ENCODE results near the gene RNH1. TPM values are rescaled to one million over a fixed set of nuclear protein-coding genes. Genes with fewer than 3 reads are reported as not detected.
"Not testable (repeated sequence)": the region's sequence is repeated elsewhere in the genome, so short reads cannot be mapped to it uniquely, and the experiment has no call there.

Gene RNH1
- total RNA-seq, 2 experiments from 2014 or later: 90.6 to 99.5 TPM

GRCh38 chr11:526192-526591 is 19.1 kb upstream of the RNH1 start:
- POLR2A ChIA-PET: no interaction called here
- Mint-ChIP-seq H3K27me3 (no peaks in the 10 kb centered on the region), H3K4me1 (no peaks in the 10 kb centered on the region), H3K4me3 (no peak overlapping the region), H3K27ac (no peak overlapping the region), H3K36me3 (ENCODE audit: low read depth) (peaks cover 2% of the 10 kb centered on the region), H3K9me3 (no peaks in the 10 kb centered on the region)
- CTCF ChIA-PET: interaction anchor here (1.2 kb wide), 1 partner anchor 28 kb away, joined by 3 read pairs; no protein-coding TSS in a partner anchor
- DNase-seq: no peak

DNA sequence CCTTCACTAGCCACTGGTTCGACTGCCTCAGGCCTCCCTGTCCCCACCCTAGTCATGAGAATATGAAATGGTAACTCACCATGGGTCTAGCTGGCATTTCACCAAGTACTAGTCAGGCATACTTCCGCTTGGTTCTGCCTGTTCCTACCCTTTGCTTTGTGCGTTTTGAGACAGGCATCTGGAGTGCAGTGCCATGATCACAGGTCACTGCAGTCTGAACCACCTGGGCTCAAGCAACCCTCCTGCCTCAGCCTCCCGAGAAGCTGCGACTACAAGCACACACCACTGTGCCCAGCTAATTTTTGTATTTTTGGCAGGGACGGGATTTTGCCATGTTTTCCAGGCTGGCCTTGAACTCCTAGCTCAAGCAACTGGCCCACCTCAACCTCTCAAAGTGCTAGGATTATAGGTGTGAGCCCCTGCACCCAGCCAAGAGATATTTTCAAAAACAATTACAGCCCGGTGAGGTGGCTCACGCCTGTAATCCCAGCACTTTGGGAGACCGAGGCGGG is 14.2 kb upstream of the RNH1 start:
- no peak for DNase-seq
- Mint-ChIP-seq H3K4me1 (peaks cover 10% of the 10 kb centered on the region), H3K36me3 (ENCODE audit: low read depth) (peaks cover 7% of the 10 kb centered on the region), H3K9me3 (peaks cover 7% of the 10 kb centered on the region), H3K27ac (no peak overlapping the region), H3K4me3 (no peak overlapping the region), H3K27me3 (no peaks in the 10 kb centered on the region)
- CTCF ChIA-PET: no interaction called here
- POLR2A ChIA-PET: no interaction called here

DNA sequence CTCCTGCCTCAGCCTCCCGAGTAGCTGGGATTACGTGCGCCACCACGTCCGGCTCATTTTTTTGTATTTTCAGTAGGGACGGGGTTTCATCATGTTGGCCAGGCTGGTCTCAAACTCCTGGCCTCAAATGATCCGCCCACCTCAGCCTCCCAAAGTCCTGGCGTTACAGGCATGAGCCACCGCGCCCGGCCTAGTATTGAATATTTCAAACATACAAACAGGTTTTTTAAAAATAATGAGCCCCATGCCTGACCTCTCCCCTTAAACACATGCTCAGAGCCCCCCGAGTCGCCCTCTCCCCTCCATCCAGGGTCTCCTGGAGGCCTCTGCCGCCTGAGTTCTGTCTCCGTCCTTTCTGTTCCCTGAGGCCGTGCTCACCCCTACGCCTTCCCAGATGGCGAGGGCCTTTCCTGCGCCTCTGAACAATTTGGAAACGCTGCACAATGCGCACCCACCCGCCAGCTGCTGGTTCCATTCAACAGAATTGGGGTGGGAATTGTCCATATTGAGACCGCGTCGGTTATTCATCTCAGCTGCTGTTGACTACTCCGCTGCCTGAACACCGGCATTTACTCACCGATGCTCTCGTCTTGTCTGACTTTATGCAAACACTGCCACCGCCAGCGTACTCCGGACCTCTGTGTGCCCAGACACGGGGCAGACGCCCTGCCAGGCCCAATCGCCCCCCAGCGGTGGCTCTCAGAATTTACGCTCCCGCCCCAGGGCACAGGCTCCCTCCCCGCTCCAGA is 13.6 kb upstream of the RNH1 start:
- CTCF ChIA-PET: interaction anchor here (0.6 kb wide), 1 partner anchor 47 kb away, joined by 3 read pairs; no protein-coding TSS in a partner anchor
- peaks cover 9% of the 10 kb centered on the region for H3K36me3 Mint-ChIP-seq (ENCODE audit: low read depth)

GRCh38 chr11:518463-519202 is 11.6 kb upstream of the RNH1 start:
- Mint-ChIP-seq H3K27ac (no peak overlapping the region), H3K4me3 (peak overlapping the region; percentile 64), H3K36me3 (ENCODE audit: low read depth) (peaks cover 16% of the 10 kb centered on the region), H3K9me3 (peaks cover 11% of the 10 kb centered on the region), H3K27me3 (no peaks in the 10 kb centered on the region), H3K4me1 (peaks cover 10% of the 10 kb centered on the region)
- CTCF ChIA-PET: interaction anchor here (0.6 to 2.6 kb wide), 67 partner anchors 9 to 303 kb away, joined by 3 to 64 read pairs (median 4); partner anchors contain the start of genes HRAS, PHRF1, PIDD1 and RNH1
- DNase-seq: peak; percentile 86
- POLR2A ChIA-PET: no interaction called here

More for the DNA sequence above, 13.6 kb upstream of the RNH1 start:
- POLR2A ChIA-PET: no interaction called here
- Mint-ChIP-seq H3K27ac (no peak overlapping the region), H3K4me1 (peaks cover 10% of the 10 kb centered on the region), H3K4me3 (no peak overlapping the region), H3K27me3 (no peaks in the 10 kb centered on the region), H3K9me3 (peaks cover 11% of the 10 kb centered on the region)
- peak; percentile 22 for DNase-seq

GRCh38 chr11:516918-517685 is 10.1 kb upstream of the RNH1 start:
- POLR2A ChIA-PET, H3K27me3 Mint-ChIP-seq, DNase-seq, H3K4me3 Mint-ChIP-seq, H3K27ac Mint-ChIP-seq, H3K4me1 Mint-ChIP-seq: not testable (repeated sequence)
- CTCF ChIA-PET: interaction anchor here (0.5 to 2.6 kb wide), 2 partner anchors 10 to 153 kb away, joined by 4 to 64 read pairs; partner anchors contain the start of gene RNH1
- Mint-ChIP-seq H3K9me3 (peaks cover 11% of the 10 kb centered on the region), H3K36me3 (ENCODE audit: low read depth) (peaks cover 16% of the 10 kb centered on the region)

- H3K27me3 Mint-ChIP-seq: no peaks in the 10 kb centered on the region
- H3K36me3 Mint-ChIP-seq (ENCODE audit: low read depth): peaks cover 18% of the 10 kb centered on the region
- H3K27ac Mint-ChIP-seq: no peak overlapping the region
- H3K4me3 Mint-ChIP-seq: no peak overlapping the region
- CTCF ChIA-PET: interaction anchor here (0.5 kb wide), 1 partner anchor 154 kb away, joined by 4 read pairs; no protein-coding TSS in a partner anchor
- peaks cover 11% of the 10 kb centered on the region for H3K9me3 Mint-ChIP-seq
- DNase-seq: no peak
- peaks cover 10% of the 10 kb centered on the region for H3K4me1 Mint-ChIP-seq
- POLR2A ChIA-PET: no interaction called here
Observed at GRCh38 chr11:516400-516799, 9.4 kb upstream of the RNH1 start.

DNA sequence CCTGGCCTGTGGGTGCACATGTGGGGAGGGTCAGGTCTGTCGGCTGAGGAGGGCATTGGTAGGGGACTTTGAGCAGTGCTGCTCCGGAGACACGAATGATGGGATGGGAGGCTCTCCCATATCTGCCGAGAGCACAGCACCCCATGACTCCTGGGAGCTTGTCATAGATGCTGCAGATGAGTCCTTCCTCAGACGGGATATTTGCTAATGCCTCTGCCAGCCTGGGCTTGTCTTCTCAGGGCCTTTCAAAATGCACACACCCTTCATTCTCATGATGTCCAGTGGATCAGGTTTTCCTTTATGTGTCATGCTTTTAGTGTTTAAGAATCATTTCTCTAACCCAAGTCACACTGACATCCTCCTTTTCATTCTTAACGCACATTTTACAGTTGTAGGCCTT is 8.1 kb upstream of the RNH1 start:
- peaks cover 11% of the 10 kb centered on the region for H3K9me3 Mint-ChIP-seq
- H3K36me3 Mint-ChIP-seq (ENCODE audit: low read depth): peaks cover 20% of the 10 kb centered on the region
- no peak for DNase-seq
- H3K27ac Mint-ChIP-seq: no peak overlapping the region
- ChIA-PET CTCF (interaction anchor here (0.7 kb wide), 1 partner anchor 103 kb away, joined by 3 read pairs; no protein-coding TSS in a partner anchor), POLR2A (no interaction called here)
- no peaks in the 10 kb centered on the region for H3K27me3 Mint-ChIP-seq
- H3K4me1 Mint-ChIP-seq: peaks cover 10% of the 10 kb centered on the region
- H3K4me3 Mint-ChIP-seq: no peak overlapping the region

GRCh38 chr11:514606-515005 is 7.6 kb upstream of the RNH1 start:
- CTCF ChIA-PET: interaction anchor here (1.5 kb wide), 1 partner anchor 66 kb away, joined by 3 read pairs; no protein-coding TSS in a partner anchor
- peaks cover 10% of the 10 kb centered on the region for H3K4me1 Mint-ChIP-seq

DNA sequence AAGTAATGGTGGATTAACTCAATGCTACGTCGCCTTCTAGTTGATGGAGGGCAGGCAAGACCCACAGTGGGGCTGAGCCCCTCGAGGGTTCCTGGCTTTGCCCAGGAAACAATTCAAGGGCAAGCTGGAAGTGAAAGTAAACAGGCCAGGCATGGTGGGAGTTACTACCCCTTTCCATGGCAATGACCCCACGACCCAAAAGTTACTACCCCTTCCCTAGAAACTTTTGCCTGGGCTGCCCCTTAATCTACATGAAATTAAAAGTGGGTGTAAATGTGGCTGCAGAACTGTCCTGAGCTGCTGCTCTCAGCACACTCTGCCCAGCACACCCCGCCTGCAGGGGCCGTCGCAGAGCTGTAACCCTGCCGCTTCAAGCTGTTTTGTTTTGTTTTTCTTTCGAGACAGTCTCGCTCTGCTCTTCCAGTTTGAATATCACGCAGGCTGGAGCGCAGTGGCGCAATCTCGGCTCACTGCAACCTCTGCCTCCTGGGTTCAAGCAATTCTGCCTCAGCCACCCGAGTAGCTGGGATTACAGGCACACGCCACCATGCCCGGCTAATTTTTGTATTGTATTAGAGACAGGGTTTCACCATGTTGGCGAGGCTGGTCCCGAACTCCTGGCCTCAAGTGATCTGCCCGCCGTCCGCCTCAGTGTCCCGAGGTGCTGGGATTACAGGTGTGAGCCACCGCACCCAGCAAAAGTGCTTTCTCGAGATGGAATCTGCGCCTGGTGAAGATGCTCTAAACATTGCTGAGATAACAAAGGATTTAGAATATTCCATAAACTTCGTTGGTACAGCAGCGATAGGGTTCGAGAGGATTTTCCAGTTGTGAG is 5.9 kb upstream of the RNH1 start:
- CTCF ChIA-PET: interaction anchor here (1.4 to 1.5 kb wide), 2 partner anchors 23 to 65 kb away, joined by 3 read pairs; no protein-coding TSS in a partner anchor
- H3K9me3 Mint-ChIP-seq: peaks cover 11% of the 10 kb centered on the region
- H3K4me3 Mint-ChIP-seq: no peak overlapping the region
- no peak for DNase-seq
- POLR2A ChIA-PET: no interaction called here
- peak overlapping the region; percentile 9 for H3K27ac Mint-ChIP-seq
- H3K27me3 Mint-ChIP-seq: no peaks in the 10 kb centered on the region
- peaks cover 5% of the 10 kb centered on the region for H3K4me1 Mint-ChIP-seq
- peaks cover 27% of the 10 kb centered on the region for H3K36me3 Mint-ChIP-seq (ENCODE audit: low read depth)

More at GRCh38 chr11:514606-515005, 7.6 kb upstream of the RNH1 start:
- peaks cover 25% of the 10 kb centered on the region for H3K36me3 Mint-ChIP-seq (ENCODE audit: low read depth)
- H3K4me3 Mint-ChIP-seq: no peak overlapping the region
- no peak overlapping the region for H3K27ac Mint-ChIP-seq
- H3K9me3 Mint-ChIP-seq: peaks cover 11% of the 10 kb centered on the region
- POLR2A ChIA-PET: no interaction called here
- no peak for DNase-seq
- H3K27me3 Mint-ChIP-seq: no peaks in the 10 kb centered on the region

DNA sequence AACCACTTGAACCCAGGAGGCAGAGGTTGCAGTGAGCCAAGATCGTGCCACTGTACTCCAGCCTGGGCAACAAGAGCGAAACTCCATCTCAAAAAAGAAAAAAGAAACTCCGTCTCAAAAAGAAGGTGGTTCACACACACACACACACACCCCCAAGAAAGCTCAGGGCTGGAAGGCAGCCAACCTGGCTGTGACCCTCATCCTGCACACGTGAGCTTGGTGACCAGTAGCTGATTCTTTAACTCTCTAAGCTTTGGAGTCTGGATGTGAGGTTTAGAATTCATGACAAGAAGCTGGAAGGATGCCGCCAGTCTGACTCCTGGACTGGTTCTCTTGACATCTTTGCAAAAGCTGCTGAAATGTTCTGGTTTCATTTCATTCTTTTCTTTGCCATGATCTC is 1.9 kb upstream of the RNH1 start:
- POLR2A ChIA-PET: interaction anchor here (0.6 kb wide), 1 partner anchor 20 kb away, joined by 4 read pairs; no protein-coding TSS in a partner anchor
- H3K9me3 Mint-ChIP-seq: no peaks in the 10 kb centered on the region
- no peaks in the 10 kb centered on the region for H3K27me3 Mint-ChIP-seq
- CTCF ChIA-PET: interaction anchor here (0.6 to 6.5 kb wide), 6 partner anchors 9 to 270 kb away, joined by 3 to 64 read pairs (median 3); partner anchors contain the start of gene PTDSS2
- H3K4me3 Mint-ChIP-seq: no peak overlapping the region
- peaks cover 11% of the 10 kb centered on the region for H3K36me3 Mint-ChIP-seq (ENCODE audit: low read depth)
- DNase-seq: no peak
- peak overlapping the region; percentile 25 for H3K27ac Mint-ChIP-seq
- H3K4me1 Mint-ChIP-seq: peaks cover 20% of the 10 kb centered on the region

DNA sequence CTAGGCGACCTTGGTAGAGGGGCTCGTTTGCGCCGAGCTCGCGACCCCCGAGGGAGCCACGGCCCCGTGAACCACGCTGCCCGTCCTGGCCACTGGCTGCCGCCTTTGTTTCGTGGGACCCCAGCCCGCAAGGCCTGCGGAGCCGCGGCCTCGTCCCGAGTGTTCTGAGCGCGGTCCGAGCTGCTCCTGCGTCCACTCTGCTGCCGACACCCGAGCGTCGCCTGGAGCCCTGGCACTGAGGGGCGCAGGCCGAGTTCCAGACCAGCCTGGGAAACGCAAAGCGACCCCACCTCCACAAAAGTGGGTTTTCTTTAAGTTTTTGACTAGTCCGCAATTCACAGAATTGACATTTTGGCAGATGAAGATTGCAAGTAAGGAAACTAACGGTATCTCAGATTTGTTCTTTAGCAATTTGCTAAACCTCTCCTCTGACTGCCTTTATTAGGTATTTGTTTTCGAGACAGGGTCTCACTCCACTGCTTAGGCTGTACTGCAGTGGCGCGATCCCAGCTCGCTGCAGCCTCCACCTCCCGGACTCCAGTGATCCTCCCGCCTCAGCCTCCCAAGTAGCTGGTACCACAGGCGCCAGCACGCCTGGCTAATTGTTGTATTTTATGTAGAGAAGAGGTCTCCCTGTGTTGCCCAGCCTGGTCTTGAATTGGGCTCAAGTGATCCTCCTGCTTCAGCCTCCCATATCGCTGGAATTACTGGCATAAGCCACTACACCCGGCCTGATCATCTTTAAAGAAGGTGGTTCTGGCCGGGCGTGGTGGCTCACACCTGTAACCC is 879 bp upstream of the RNH1 start:
- Mint-ChIP-seq H3K4me3 (peak overlapping the region; percentile 95), H3K9me3 (no peaks in the 10 kb centered on the region), H3K36me3 (ENCODE audit: low read depth) (peaks cover 11% of the 10 kb centered on the region), H3K27ac (peak overlapping the region; percentile 80), H3K4me1 (peaks cover 26% of the 10 kb centered on the region), H3K27me3 (no peaks in the 10 kb centered on the region)
- CTCF ChIA-PET: interaction anchor here (1.0 to 6.5 kb wide), 3 partner anchors 10 to 52 kb away, joined by 3 to 64 read pairs (median 3); no protein-coding TSS in a partner anchor
- POLR2A ChIA-PET: no interaction called here
- DNase-seq: no peak

Measured in activated CD4-positive, alpha-beta T cell treated with anti-CD3 and anti-CD28 coated beads, Interleukin-2, amount 10 ng/mL, durations not matched to agents 7 days and 5 days (primary cell).